Karpas-422 (cell line): Measurements from ENCODE around the gene EPO. TPM values are rescaled to one million over a fixed set of nuclear protein-coding genes. Genes with fewer than 3 reads are reported as not detected.
"Not testable (repeated sequence)": the region's sequence is repeated elsewhere in the genome, so short reads cannot be mapped to it uniquely, and the experiment has no call there.

Source experiments
- DNase-seq: peaks from one replicate; pipeline ENCODE4 v3.0.0-alpha.2; 2015
- H2AFZ ChIP-seq: fragments of 200-600 bp; sonication (generic); 2 replicates; pipeline ENCODE4 v1.6.1; 2014; ENCODE audit warnings: antibody characterized with exemption, low read length, mixed read lengths
- H3K27ac ChIP-seq: fragments of 200-600 bp; sonication (generic); 2 replicates; pipeline ENCODE4 v1.5.1; 2014; ENCODE audit warnings: mild to moderate bottlenecking, low read length, moderate library complexity
- H3K27me3 ChIP-seq: fragments of 200-600 bp; sonication (generic); 2 replicates; pipeline ENCODE4 v1.6.1; 2014; ENCODE audit warnings: low read length, mixed read lengths
- H3K36me3 ChIP-seq: fragments of 200-600 bp; sonication (generic); 2 replicates; pipeline ENCODE4 v1.6.1; 2014; ENCODE audit warnings: low read length, mixed read lengths; ENCODE audit not compliant: insufficient read depth
- H3K4me1 ChIP-seq: fragments of 200-600 bp; sonication (generic); 2 replicates; pipeline ENCODE4 v1.6.1; 2014; ENCODE audit warnings: mild to moderate bottlenecking, low read length, mixed read lengths
- H3K4me2 ChIP-seq: fragments of 200-600 bp; sonication (generic); 2 replicates; pipeline ENCODE4 v1.6.1; 2014; ENCODE audit warnings: low read length, low read depth, mild to moderate bottlenecking; ENCODE audit not compliant: poor library complexity, severe bottlenecking
- H3K4me3 ChIP-seq: fragments of 200-600 bp; sonication (generic); 2 replicates; pipeline ENCODE4 v1.5.1; 2014; ENCODE audit warnings: mild to moderate bottlenecking, antibody characterized with exemption, low read length, mixed read lengths
- H3K79me2 ChIP-seq: fragments of 200-600 bp; sonication (generic); 2 replicates; pipeline ENCODE4 v1.6.1; 2014; ENCODE audit warnings: mild to moderate bottlenecking, low read length, mixed read lengths
- H3K9ac ChIP-seq: fragments of 200-600 bp; sonication (generic); 2 replicates; pipeline ENCODE4 v1.6.0; 2014; ENCODE audit warnings: low read length
- H3K9me2 ChIP-seq: fragments of 200-600 bp; sonication (generic), shearing (Covaris generic); replicated peaks from 2 replicates; pipeline ENCODE4 v1.6.0; 2014; ENCODE audit warnings: mild to moderate bottlenecking, low read length, moderate library complexity; ENCODE audit not compliant: insufficient read depth
- H3K9me3 ChIP-seq: fragments of 300-700, 200-600 bp; sonication (generic); 2 replicates; pipeline ENCODE4 v1.6.1; 2014; ENCODE audit warnings: low read length, mixed read lengths
- H4K20me1 ChIP-seq: fragments of 200-600 bp; sonication (generic); 2 replicates; pipeline ENCODE4 v1.6.1; 2014; ENCODE audit warnings: mild to moderate bottlenecking, antibody characterized with exemption, low read length, low read depth; ENCODE audit not compliant: insufficient read depth
- total RNA-seq: library from RNA; depleted of rRNA; stranded (reverse); fragments of >200 nt; shearing (Covaris generic); gene quantifications from 2 replicates; pipeline ENCODE4 v1.2.3, GENCODE V29; 2014; ENCODE audit warnings: low replicate concordance

The EPO gene
- total RNA-seq, 1 experiment from 2014 or later, result not detected

GRCh38 chr7:100752994-100753393 lies 32.7 kb downstream of the EPO start:
- H3K36me3 ChIP-seq, result no peaks in the 10 kb centered on the region
- peak; percentile 50 for DNase-seq
- H3K4me2 ChIP-seq, result no peak overlapping the region
- H3K9me2 ChIP-seq, result no peaks in the 10 kb centered on the region
- no peak overlapping the region for H3K9ac ChIP-seq
- no peak overlapping the region for H2AFZ ChIP-seq
- H3K4me3 ChIP-seq, result no peak overlapping the region
- H4K20me1 ChIP-seq, result no peaks in the 10 kb centered on the region
- H3K27me3 ChIP-seq, result no peaks in the 10 kb centered on the region
- H3K79me2 ChIP-seq, result no peaks in the 10 kb centered on the region
- no peaks in the 10 kb centered on the region for H3K4me1 ChIP-seq
- no peak overlapping the region for H3K27ac ChIP-seq
- H3K9me3 ChIP-seq, result no peaks in the 10 kb centered on the region

GRCh38 chr7:100753750-100754149 lies 33.5 kb downstream of the EPO start:
- no peak overlapping the region for H3K9ac ChIP-seq
- H3K36me3 ChIP-seq, result no peaks in the 10 kb centered on the region
- H3K4me3 ChIP-seq, result no peak overlapping the region
- no peaks in the 10 kb centered on the region for H3K9me3 ChIP-seq
- no peak overlapping the region for H3K4me2 ChIP-seq
- H2AFZ ChIP-seq, result no peak overlapping the region
- DNase-seq, result no peak
- no peaks in the 10 kb centered on the region for H3K4me1 ChIP-seq
- H3K27ac ChIP-seq, result no peak overlapping the region
- no peaks in the 10 kb centered on the region for H3K9me2 ChIP-seq
- no peaks in the 10 kb centered on the region for H3K79me2 ChIP-seq
- H4K20me1 ChIP-seq, result no peaks in the 10 kb centered on the region
- H3K27me3 ChIP-seq, result no peaks in the 10 kb centered on the region

DNA sequence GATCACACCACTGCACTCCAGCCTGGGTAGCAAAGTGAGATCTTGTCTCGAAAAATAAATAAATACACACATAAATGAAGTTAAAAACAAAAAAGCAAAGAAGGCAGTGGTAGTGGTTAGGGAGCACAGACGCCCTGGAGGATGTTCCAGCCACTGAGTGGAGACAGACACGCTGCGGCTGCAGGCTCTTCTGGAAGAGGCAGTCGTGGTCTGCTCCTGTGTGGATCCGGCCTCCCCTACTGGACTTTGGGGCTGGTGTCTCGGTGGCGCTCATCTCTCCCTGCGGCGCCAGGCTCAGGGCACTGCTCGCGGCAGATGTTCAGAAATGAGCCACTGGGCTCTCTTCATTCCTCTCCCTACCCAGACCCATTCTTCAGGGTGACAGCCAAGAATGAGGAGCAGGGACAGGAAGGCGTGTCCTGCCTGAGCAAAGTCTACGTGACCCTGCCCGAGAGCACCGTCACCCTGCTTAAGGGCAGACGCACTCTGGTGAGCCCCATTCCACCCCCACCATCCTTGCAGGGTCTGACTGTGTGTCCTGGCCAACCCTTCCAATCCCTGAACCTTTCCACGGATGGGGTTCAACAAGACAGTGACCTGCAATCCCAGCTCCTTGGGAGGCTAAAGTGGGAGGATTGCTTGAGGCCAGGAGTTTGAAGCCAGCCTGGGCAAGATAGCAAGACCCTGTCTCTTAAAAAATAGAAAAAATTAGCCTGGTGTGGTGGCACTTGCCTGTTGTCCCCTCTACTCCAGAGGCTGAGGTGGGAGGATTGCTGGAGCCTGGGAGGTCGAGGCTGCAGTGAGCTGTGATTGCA lies 39.3 kb downstream of the EPO start:
- Histone ChIP-seq H3K9me2 (no peaks in the 10 kb centered on the region), H3K36me3 (no peaks in the 10 kb centered on the region), H3K4me2 (no peak overlapping the region), H3K9me3 (no peaks in the 10 kb centered on the region), H4K20me1 (no peaks in the 10 kb centered on the region), H3K27me3 (no peaks in the 10 kb centered on the region), H3K4me3 (no peak overlapping the region), H2AFZ (no peak overlapping the region), H3K79me2 (no peaks in the 10 kb centered on the region), H3K27ac (no peak overlapping the region), H3K4me1 (no peaks in the 10 kb centered on the region), H3K9ac (no peak overlapping the region)
- no peak for DNase-seq

DNA sequence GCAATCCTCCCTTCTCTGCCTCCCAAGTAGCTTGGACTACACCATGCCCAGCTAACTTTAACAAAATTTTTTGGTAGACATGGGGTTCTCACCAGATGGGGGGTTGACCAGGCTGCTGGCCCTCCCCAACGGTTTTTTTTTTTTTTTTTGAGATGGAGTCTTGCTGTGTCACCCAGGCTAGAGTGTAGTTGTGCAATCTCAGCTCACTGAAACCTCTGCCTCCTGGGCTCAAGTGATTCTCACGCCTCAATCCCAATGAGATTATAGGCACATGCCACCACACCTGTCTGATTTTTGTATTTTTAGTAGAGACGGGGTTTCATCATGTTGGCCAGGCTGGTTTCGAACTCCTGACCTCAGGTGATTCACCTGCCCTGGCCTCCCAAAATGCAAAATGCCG lies 42.6 kb downstream of the EPO start:
- not testable (repeated sequence) for H3K9me2 ChIP-seq, H3K79me2 ChIP-seq, H3K4me2 ChIP-seq, H3K27me3 ChIP-seq, H3K36me3 ChIP-seq, H3K27ac ChIP-seq, H3K4me1 ChIP-seq, H4K20me1 ChIP-seq, H2AFZ ChIP-seq, H3K9me3 ChIP-seq, DNase-seq, H3K9ac ChIP-seq, H3K4me3 ChIP-seq

DNA sequence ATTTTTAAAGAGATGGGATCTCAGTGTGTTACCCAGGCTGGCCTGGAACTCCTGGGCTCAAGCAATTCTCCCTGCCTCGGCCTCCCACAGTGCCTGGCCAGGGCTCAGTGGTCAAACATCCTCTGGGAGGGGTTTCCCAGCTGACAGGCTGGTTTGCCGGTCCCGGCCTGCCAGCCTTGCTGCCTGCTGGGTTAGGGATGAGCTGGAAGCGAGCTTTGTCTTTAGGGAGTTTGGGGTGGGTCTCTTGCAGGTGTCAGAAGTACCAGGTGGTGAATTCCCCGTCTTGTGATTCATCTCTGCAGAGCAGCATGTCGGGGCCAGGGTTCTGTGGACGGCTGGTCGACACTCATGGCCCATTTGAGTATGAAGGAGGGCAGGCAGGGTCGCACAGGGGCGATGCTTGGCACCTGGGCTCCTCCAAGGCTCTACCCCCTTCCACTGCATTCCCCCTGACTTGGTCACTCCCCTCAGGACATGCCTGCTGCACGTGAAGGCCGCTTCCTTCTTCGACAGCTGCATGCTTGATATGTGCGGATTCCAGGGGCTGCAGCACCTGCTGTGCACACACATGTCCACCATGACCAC lies 43.4 kb downstream of the EPO start:
- no peak overlapping the region for H3K9ac ChIP-seq
- H3K4me1 ChIP-seq, result no peaks in the 10 kb centered on the region

DNA sequence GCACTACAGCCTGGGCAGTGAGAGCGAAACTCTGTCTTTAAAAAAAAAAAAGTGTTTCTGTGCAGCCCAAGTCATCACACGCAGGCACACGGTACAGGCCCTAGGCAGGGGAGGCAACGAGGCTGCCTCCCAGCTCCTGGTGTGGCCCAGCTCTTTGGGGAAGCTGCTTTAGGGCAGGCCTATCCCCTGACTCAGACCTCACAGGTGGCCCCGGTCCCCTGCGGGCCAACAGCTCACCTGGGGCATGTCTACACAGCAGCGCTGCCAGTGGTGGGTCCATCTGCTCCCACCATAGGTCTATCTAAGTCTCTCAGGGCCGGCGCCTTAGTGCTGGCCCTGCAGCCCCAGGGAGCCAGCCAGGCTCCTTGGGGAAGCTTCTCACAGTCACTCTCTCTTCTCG lies 44.6 kb downstream of the EPO start:
- no peaks in the 10 kb centered on the region for H3K9me2 ChIP-seq
- H3K4me2 ChIP-seq, result no peak overlapping the region
- no peaks in the 10 kb centered on the region for H3K4me1 ChIP-seq
- no peaks in the 10 kb centered on the region for H3K36me3 ChIP-seq
- DNase-seq, result no peak
- H3K4me3 ChIP-seq, result no peak overlapping the region
- H3K9ac ChIP-seq, result no peak overlapping the region
- H3K27me3 ChIP-seq, result no peaks in the 10 kb centered on the region
- H3K27ac ChIP-seq, result no peak overlapping the region
- no peaks in the 10 kb centered on the region for H3K79me2 ChIP-seq
- H2AFZ ChIP-seq, result no peak overlapping the region
- H4K20me1 ChIP-seq, result no peaks in the 10 kb centered on the region
- H3K9me3 ChIP-seq, result no peaks in the 10 kb centered on the region

More for the DNA sequence above, 43.4 kb downstream of the EPO start:
- Histone ChIP-seq H3K9me2 (no peaks in the 10 kb centered on the region), H3K9me3 (no peaks in the 10 kb centered on the region), H3K79me2 (no peaks in the 10 kb centered on the region), H3K27me3 (no peaks in the 10 kb centered on the region), H2AFZ (no peak overlapping the region), H4K20me1 (no peaks in the 10 kb centered on the region), H3K4me3 (no peak overlapping the region), H3K27ac (no peak overlapping the region), H3K4me2 (no peak overlapping the region), H3K36me3 (no peaks in the 10 kb centered on the region)
- DNase-seq, result no peak

GRCh38 chr7:100765250-100765649 lies 45.0 kb downstream of the EPO start:
- H4K20me1 ChIP-seq, result no peaks in the 10 kb centered on the region
- no peak overlapping the region for H3K9ac ChIP-seq
- no peak for DNase-seq
- no peaks in the 10 kb centered on the region for H3K79me2 ChIP-seq
- no peak overlapping the region for H2AFZ ChIP-seq
- no peaks in the 10 kb centered on the region for H3K27me3 ChIP-seq
- H3K9me2 ChIP-seq, result no peaks in the 10 kb centered on the region
- no peaks in the 10 kb centered on the region for H3K36me3 ChIP-seq
- no peak overlapping the region for H3K4me3 ChIP-seq
- no peak overlapping the region for H3K4me2 ChIP-seq
- no peaks in the 10 kb centered on the region for H3K4me1 ChIP-seq
- no peaks in the 10 kb centered on the region for H3K9me3 ChIP-seq
- no peak overlapping the region for H3K27ac ChIP-seq

GRCh38 chr7:100768784-100769183 lies 48.5 kb downstream of the EPO start:
- Histone ChIP-seq H3K79me2 (no peaks in the 10 kb centered on the region), H3K4me2 (no peak overlapping the region), H3K27me3 (no peaks in the 10 kb centered on the region), H3K4me1 (no peaks in the 10 kb centered on the region), H3K27ac (no peak overlapping the region), H3K9me3 (no peaks in the 10 kb centered on the region), H3K4me3 (no peak overlapping the region), H3K9me2 (no peaks in the 10 kb centered on the region), H3K36me3 (no peaks in the 10 kb centered on the region), H2AFZ (no peak overlapping the region), H4K20me1 (no peaks in the 10 kb centered on the region), H3K9ac (no peak overlapping the region)
- DNase-seq, result no peak
